HepG2 (cell line): ENCODE data around the gene LCE3B. TPM values are rescaled to one million over a fixed set of nuclear protein-coding genes. Genes with fewer than 3 reads are reported as not detected.

Experiments
- ATAC-seq: fragments of 200-7000 bp; cut with Tn5 transposase; 3 replicates; pipeline ENCODE4 v1.9.1; 2020; ENCODE audit warnings: mild to moderate bottlenecking, moderate library complexity
- BruUV-seq: library from RNA; stranded (reverse); fragments of 400-500 nt; replicated peaks from 2 replicates; lab custom pipeline; 2021; lab: Mats Ljungman, UMichigan
- CTCF ChIA-PET: fragments of 300-600 bp; formaldehyde crosslinking; extraction: SDS; loops from one replicate; lab custom pipeline; 2021; ENCODE audit warnings: low total read pairs, inconsistent platforms, low intra/inter-chr PET ratio; lab: Yijun Ruan, JAX
- POLR2A ChIA-PET: fragments of 350-600 bp; sonication (Branson Sonifier 250); formaldehyde crosslinking; loops from one replicate; lab custom pipeline; 2020; ENCODE audit warnings: antibody characterized with exemption, inconsistent platforms; lab: Yijun Ruan, JAX
- DNase-seq: peaks from one replicate; pipeline ENCODE4 v3.0.0-alpha.2; 2015; ENCODE audit warnings: low spot score
- FAIRE-seq: peaks from 3 replicates; lab custom pipeline; 2011; peaks lifted over from hg19 to GRCh38; lab: Jason Lieb, UNC
- H2AFZ ChIP-seq: one replicate; pipeline ENCODE4 v1.6.1; 2011; ENCODE audit warnings: low read length, inconsistent platforms
- H3K27ac ChIP-seq: fragments of 300-600 bp; 3 replicates; pipeline ENCODE4 v1.8.0; 2011; ENCODE audit warnings: mixed run types, mild to moderate bottlenecking, mixed read lengths, low read length, inconsistent platforms; ENCODE audit not compliant: insufficient read depth; ENCODE audit errors: extremely low read length
- H3K27me3 ChIP-seq, 2 experiments: fragments of 200-600 bp in 1 of 2; 2 replicates in 1 of 2; 3 replicates in 1 of 2; pipeline versions ENCODE4 v1.6.0 to v1.8.0; 2011; ENCODE audit warnings: low read length in 2 of 2, mild to moderate bottlenecking in 2 of 2, moderate library complexity in 2 of 2, inconsistent platforms in 1 of 2; ENCODE audit not compliant: insufficient read depth in 2 of 2, control insufficient read depth in 1 of 2
- H3K36me3 ChIP-seq, 2 experiments: fragments of 200-600 bp in 1 of 2; replicated peaks in 1 of 2; 2 replicates in 1 of 2; 3 replicates in 1 of 2; pipeline versions ENCODE4 v1.5.1 to v1.8.0; 2011; ENCODE audit warnings: low read length in 2 of 2, inconsistent platforms in 1 of 2; ENCODE audit not compliant: insufficient read depth in 2 of 2, control insufficient read depth in 1 of 2
- H3K4me1 ChIP-seq: 2 replicates; pipeline ENCODE4 v1.5.1; 2012; ENCODE audit warnings: low read length, inconsistent platforms; ENCODE audit not compliant: insufficient read depth
- H3K4me2 ChIP-seq: 2 replicates; pipeline ENCODE4 v1.6.0; 2011; ENCODE audit warnings: low read depth, low read length, inconsistent platforms
- H3K4me3 ChIP-seq, 3 experiments: fragments of 200-600 bp in 1 of 3; sonication (generic), shearing (Covaris generic) in 1 of 3; replicated peaks in 1 of 3; 2 replicates each; pipeline ENCODE4 v1.5.1; 2011 to 2016; ENCODE audit warnings: low read length in 3 of 3, inconsistent platforms in 2 of 3, low read depth in 2 of 3, mild to moderate bottlenecking in 2 of 3, control low read depth in 1 of 3, mixed read lengths in 1 of 3; ENCODE audit not compliant: insufficient read depth in 1 of 3
- H3K79me2 ChIP-seq: one replicate; pipeline ENCODE4 v1.6.1; 2011; ENCODE audit warnings: low read length, inconsistent platforms; ENCODE audit not compliant: insufficient read depth
- H3K9ac ChIP-seq: 2 replicates; pipeline ENCODE4 v1.6.0; 2011; ENCODE audit warnings: mild to moderate bottlenecking, low read depth, low read length, inconsistent platforms; ENCODE audit not compliant: insufficient read depth
- H3K9me3 ChIP-seq: 2 replicates; pipeline ENCODE4 v1.5.1; 2012; ENCODE audit warnings: mild to moderate bottlenecking, low read length
- H4K20me1 ChIP-seq: 2 replicates; pipeline ENCODE4 v1.6.0; 2011; ENCODE audit warnings: inconsistent platforms, mild to moderate bottlenecking, low read length, moderate library complexity; ENCODE audit not compliant: insufficient read depth
- GPN1 ChIP-seq: sonication (generic); formaldehyde crosslinking; IDR thresholded peaks from 2 replicates; pipeline ENCODE4 v1.5.1; 2020; ENCODE audit warnings: missing genetic modification reagents, borderline replicate concordance
- HNRNPUL1 ChIP-seq: fragments of 200-400 bp; formaldehyde crosslinking; IDR thresholded peaks from 2 replicates; pipeline ENCODE4 v1.6.1; 2017; ENCODE audit warnings: low read depth, mild to moderate bottlenecking, low read length, moderate library complexity
- KDM5B ChIP-seq: sonication (generic); formaldehyde crosslinking; IDR thresholded peaks from 2 replicates; pipeline ENCODE4 v1.4.0; 2020; ENCODE audit warnings: missing genetic modification reagents, mild to moderate bottlenecking, borderline replicate concordance
- MYC ChIP-seq: sonication (generic); formaldehyde crosslinking; IDR thresholded peaks from 2 replicates; pipeline ENCODE4 v1.9.0; 2021; ENCODE audit warnings: missing genetic modification reagents, borderline replicate concordance
- NFE2L2 ChIP-seq: fragments of 150-350 bp; IDR thresholded peaks from 2 replicates; pipeline ENCODE4 v1.6.1; 2014; ENCODE audit warnings: low read length
- NFYB ChIP-seq: sonication (generic); formaldehyde crosslinking; IDR thresholded peaks from 2 replicates; pipeline ENCODE4 v1.4.0; 2020; ENCODE audit warnings: missing genetic modification reagents
- STAG1 ChIP-seq: sonication (generic); formaldehyde crosslinking; IDR thresholded peaks from 2 replicates; pipeline ENCODE4 v1.4.0; 2020; ENCODE audit warnings: missing genetic modification reagents
- TRIM24 ChIP-seq: sonication (generic); formaldehyde crosslinking; IDR thresholded peaks from 2 replicates; pipeline ENCODE4 v1.8.0; 2022; ENCODE audit warnings: mild to moderate bottlenecking, missing genetic modification reagents
- ZNF274 ChIP-seq: sonication (generic); formaldehyde crosslinking; IDR thresholded peaks from 2 replicates; pipeline ENCODE4 v1.5.1; 2020; ENCODE audit warnings: mild to moderate bottlenecking, missing genetic modification reagents
- ZNF326 ChIP-seq: sonication (generic); formaldehyde crosslinking; IDR thresholded peaks from 2 replicates; pipeline ENCODE4 v1.4.0; 2020; ENCODE audit warnings: missing genetic modification reagents, borderline replicate concordance
- ZNF564 ChIP-seq: sonication (generic); formaldehyde crosslinking; IDR thresholded peaks from 2 replicates; pipeline ENCODE4 v1.8.1; 2023; ENCODE audit warnings: mild to moderate bottlenecking, missing genetic modification reagents
- ZNF678 ChIP-seq: sonication (generic); formaldehyde crosslinking; IDR thresholded peaks from 2 replicates; pipeline ENCODE4 v1.4.0; 2020; ENCODE audit warnings: mild to moderate bottlenecking, missing genetic modification reagents
- ZNF776 ChIP-seq: sonication (generic); formaldehyde crosslinking; IDR thresholded peaks from 2 replicates; pipeline ENCODE4 v1.4.0; 2020; ENCODE audit warnings: mild to moderate bottlenecking, missing genetic modification reagents
- WGBS: methylation state at CpG from one replicate; pipeline ENCODE4 v1.1.6; 2017; ENCODE audit warnings: low lambda C conversion rate; 5-methylcytosine and 5-hydroxymethylcytosine counted together
- in situ Hi-C: cut with HindIII; loops from 2 replicates; pipeline ENCODE4 v1.10.0; 2017; ENCODE audit warnings: low pct_unique_long_range_greater_than_20kb; ENCODE audit not compliant: extremely low pct_ligation_motif_present
- intact Hi-C: fragments of 100-400 bp; cut with micrococcal nuclease; formaldehyde crosslinking; loops from one replicate; pipeline ENCODE4 v1.10.0; 2022; ENCODE audit not compliant: unreplicated experiment
- polyA plus RNA-seq, 8 experiments: library from polyadenylated mRNA; depleted of rRNA in 3 of 8; stranded (reverse) in 7 of 8; unstranded in 1 of 8; fragments of >200 nt; fragmentation: Illumina TruSeq in 4 of 8; extraction: Trizol in 4 of 8; gene quantifications; 2 replicates each; pipeline versions ENCODE4 v1.2.1 to v1.2.3, GENCODE V29; 2011 to 2016; ENCODE audit warnings: low read depth in 4 of 8, missing spikeins in 1 of 8, mixed read lengths in 1 of 8; ENCODE audit not compliant: insufficient read depth in 1 of 8
- total RNA-seq, 5 experiments: library from RNA; depleted of rRNA; stranded (reverse); fragments of >200 nt; fragmentation: Illumina TruSeq; extraction: Trizol; gene quantifications; 2 replicates each; pipeline ENCODE4 v1.2.3, GENCODE V29; 2016; ENCODE audit warnings: low read depth in 1 of 5
- TF ChIP-seq, protein P1 (sequence below): IDR thresholded peaks from 2 replicates; pipeline ENCODE4 v1.6.1; 2016; ENCODE audit warnings: missing compliant biosample characterization, missing genetic modification reagents, borderline replicate concordance
- TF ChIP-seq, protein P2 (sequence below): sonication (generic); formaldehyde crosslinking; IDR thresholded peaks from 2 replicates; pipeline ENCODE4 v1.4.0; 2020; ENCODE audit warnings: mild to moderate bottlenecking, missing genetic modification reagents
- TF ChIP-seq, protein P3 (sequence below): sonication (generic); formaldehyde crosslinking; IDR thresholded peaks from 2 replicates; pipeline ENCODE4 v1.4.0; 2020; ENCODE audit warnings: missing genetic modification reagents, borderline replicate concordance
- TF ChIP-seq, protein P4 (sequence below): sonication (generic); formaldehyde crosslinking; IDR thresholded peaks from 2 replicates; pipeline ENCODE4 v1.5.0; 2020; ENCODE audit warnings: mild to moderate bottlenecking, missing genetic modification reagents
- TF ChIP-seq, protein P5 (sequence below): sonication (generic); formaldehyde crosslinking; IDR thresholded peaks from 2 replicates; pipeline ENCODE4 v1.4.0; 2020; ENCODE audit warnings: missing genetic modification reagents

Gene LCE3B
- total and polyA plus RNA-seq, 2 of the 13 experiments (the other 11 are each of a cell fraction or from before 2014, with no cell fraction given): not detected

DNA sequence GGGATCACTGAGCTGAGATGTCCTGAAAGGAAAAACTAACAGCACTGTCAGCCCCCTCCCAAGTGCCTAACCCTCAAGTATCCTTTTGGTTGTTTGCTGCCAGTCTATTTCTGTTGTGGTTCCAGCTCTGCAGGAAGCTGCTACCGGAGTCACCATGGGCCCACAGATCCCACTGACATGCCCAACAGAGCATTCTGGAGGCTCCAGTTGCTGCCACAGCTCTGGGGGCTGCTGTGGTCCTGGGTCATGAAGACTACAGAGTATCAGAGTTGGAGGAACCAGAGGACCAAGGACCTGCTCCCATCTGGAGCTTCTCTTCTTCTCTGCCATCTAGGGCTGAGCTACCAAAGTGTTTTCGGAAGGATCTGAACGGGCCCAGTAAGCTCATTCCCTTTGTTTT is 8.4 kb downstream of the LCE3B start:
- Histone ChIP-seq H3K4me3 (no peak overlapping the region), H3K27ac (no peak overlapping the region), H3K9me3 (no peaks in the 10 kb centered on the region)
- no peak for ATAC-seq
- DNase-seq: no peak
- no peak for TF ChIP-seq KDM5B (CRISPR knock-in tag)
- TF ChIP-seq STAG1 (CRISPR knock-in tag): no peak
- no peak for TF ChIP-seq ZNF776 (CRISPR knock-in tag)
- no peak for TF ChIP-seq GPN1
- TF ChIP-seq, protein P1, sequence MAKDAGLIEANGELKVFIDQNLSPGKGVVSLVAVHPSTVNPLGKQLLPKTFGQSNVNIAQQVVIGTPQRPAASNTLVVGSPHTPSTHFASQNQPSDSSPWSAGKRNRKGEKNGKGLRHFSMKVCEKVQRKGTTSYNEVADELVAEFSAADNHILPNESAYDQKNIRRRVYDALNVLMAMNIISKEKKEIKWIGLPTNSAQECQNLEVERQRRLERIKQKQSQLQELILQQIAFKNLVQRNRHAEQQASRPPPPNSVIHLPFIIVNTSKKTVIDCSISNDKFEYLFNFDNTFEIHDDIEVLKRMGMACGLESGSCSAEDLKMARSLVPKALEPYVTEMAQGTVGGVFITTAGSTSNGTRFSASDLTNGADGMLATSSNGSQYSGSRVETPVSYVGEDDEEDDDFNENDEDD (CRISPR knock-in tag): no peak
- TF ChIP-seq HNRNPUL1: no peak
- TF ChIP-seq NFYB: no peak
- TF ChIP-seq ZNF326 (CRISPR knock-in tag): no peak
- TF ChIP-seq, protein P2, sequence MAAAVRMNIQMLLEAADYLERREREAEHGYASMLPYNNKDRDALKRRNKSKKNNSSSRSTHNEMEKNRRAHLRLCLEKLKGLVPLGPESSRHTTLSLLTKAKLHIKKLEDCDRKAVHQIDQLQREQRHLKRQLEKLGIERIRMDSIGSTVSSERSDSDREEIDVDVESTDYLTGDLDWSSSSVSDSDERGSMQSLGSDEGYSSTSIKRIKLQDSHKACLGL (CRISPR knock-in tag): no peak
- no peak for TF ChIP-seq ZNF564 (CRISPR knock-in tag)
- TF ChIP-seq, protein P3, sequence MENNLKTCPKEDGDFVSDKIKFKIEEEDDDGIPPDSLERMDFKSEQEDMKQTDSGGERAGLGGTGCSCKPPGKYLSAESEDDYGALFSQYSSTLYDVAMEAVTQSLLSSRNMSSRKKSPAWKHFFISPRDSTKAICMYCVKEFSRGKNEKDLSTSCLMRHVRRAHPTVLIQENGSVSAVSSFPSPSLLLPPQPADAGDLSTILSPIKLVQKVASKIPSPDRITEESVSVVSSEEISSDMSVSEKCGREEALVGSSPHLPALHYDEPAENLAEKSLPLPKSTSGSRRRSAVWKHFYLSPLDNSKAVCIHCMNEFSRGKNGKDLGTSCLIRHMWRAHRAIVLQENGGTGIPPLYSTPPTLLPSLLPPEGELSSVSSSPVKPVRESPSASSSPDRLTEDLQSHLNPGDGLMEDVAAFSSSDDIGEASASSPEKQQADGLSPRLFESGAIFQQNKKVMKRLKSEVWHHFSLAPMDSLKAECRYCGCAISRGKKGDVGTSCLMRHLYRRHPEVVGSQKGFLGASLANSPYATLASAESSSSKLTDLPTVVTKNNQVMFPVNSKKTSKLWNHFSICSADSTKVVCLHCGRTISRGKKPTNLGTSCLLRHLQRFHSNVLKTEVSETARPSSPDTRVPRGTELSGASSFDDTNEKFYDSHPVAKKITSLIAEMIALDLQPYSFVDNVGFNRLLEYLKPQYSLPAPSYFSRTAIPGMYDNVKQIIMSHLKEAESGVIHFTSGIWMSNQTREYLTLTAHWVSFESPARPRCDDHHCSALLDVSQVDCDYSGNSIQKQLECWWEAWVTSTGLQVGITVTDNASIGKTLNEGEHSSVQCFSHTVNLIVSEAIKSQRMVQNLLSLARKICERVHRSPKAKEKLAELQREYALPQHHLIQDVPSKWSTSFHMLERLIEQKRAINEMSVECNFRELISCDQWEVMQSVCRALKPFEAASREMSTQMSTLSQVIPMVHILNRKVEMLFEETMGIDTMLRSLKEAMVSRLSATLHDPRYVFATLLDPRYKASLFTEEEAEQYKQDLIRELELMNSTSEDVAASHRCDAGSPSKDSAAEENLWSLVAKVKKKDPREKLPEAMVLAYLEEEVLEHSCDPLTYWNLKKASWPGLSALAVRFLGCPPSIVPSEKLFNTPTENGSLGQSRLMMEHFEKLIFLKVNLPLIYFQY (CRISPR knock-in tag): no peak
- TF ChIP-seq, protein P4, sequence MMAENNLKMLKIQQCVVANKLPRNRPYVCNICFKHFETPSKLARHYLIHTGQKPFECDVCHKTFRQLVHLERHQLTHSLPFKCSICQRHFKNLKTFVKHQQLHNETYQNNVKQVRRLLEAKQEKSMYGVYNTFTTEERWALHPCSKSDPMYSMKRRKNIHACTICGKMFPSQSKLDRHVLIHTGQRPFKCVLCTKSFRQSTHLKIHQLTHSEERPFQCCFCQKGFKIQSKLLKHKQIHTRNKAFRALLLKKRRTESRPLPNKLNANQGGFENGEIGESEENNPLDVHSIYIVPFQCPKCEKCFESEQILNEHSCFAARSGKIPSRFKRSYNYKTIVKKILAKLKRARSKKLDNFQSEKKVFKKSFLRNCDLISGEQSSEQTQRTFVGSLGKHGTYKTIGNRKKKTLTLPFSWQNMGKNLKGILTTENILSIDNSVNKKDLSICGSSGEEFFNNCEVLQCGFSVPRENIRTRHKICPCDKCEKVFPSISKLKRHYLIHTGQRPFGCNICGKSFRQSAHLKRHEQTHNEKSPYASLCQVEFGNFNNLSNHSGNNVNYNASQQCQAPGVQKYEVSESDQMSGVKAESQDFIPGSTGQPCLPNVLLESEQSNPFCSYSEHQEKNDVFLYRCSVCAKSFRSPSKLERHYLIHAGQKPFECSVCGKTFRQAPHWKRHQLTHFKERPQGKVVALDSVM: no peak
- TF ChIP-seq TRIM24 (CRISPR knock-in tag): no peak
- TF ChIP-seq MYC: no peak
- no peak for TF ChIP-seq ZNF274 (CRISPR knock-in tag)
- no peak for TF ChIP-seq NFE2L2
- no peak for TF ChIP-seq ZNF678 (CRISPR knock-in tag)
- TF ChIP-seq, protein P5, sequence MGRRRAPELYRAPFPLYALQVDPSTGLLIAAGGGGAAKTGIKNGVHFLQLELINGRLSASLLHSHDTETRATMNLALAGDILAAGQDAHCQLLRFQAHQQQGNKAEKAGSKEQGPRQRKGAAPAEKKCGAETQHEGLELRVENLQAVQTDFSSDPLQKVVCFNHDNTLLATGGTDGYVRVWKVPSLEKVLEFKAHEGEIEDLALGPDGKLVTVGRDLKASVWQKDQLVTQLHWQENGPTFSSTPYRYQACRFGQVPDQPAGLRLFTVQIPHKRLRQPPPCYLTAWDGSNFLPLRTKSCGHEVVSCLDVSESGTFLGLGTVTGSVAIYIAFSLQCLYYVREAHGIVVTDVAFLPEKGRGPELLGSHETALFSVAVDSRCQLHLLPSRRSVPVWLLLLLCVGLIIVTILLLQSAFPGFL (CRISPR knock-in tag): no peak
- TF ChIP-seq, all 625 proteins: peak for 0
- in situ Hi-C loops: loop anchor here (5.0 kb wide), 1 partner anchor 55 kb away; the partner anchor contains the start of gene LCE3E
- CTCF ChIA-PET: no interaction called here
- H3K36me3 ChIP-seq: no peaks in the 10 kb centered on the region
- no peak overlapping the region for H2AFZ ChIP-seq
- no peaks in the 10 kb centered on the region for H3K4me1 ChIP-seq
- H3K79me2 ChIP-seq: no peaks in the 10 kb centered on the region
- H3K9ac ChIP-seq: no peak overlapping the region
- intact Hi-C loops: no loop called here
- 0% methylated on average over 3 of the region's 3 CpGs for WGBS
- H3K27me3 ChIP-seq: peaks cover 0 to 8% of the 10 kb centered on the region in 2 experiments; a peak in 1 of 5 replicates
- POLR2A ChIA-PET: no interaction called here
- FAIRE-seq: no peak
- BruUV-seq: no TSS peak
- no peaks in the 10 kb centered on the region for H4K20me1 ChIP-seq
- no peak overlapping the region for H3K4me2 ChIP-seq
